Left colon (tissue), 2 donors: ENCODE measurements around the gene SHOC1. TPM values are rescaled to one million over a fixed set of nuclear protein-coding genes. Genes with fewer than 3 reads are reported as not detected.

Experiments used
- total RNA-seq, 2 donors: library from RNA; stranded (reverse); fragmentation: NEBNext Ultra II Directional; extraction: Animal tissue kit (Norgen Biotek cat#: 25700); gene quantifications; one replicate each; pipeline ENCODE4 v1.2.1, GENCODE V29; 2021
- donor health status: DM: no; HTN: no; CAD: no.
- donor health status: DM: yes; HTN: yes; CAD: no.

The SHOC1 gene
- total RNA-seq, 2 donors from 2014 or later = not detected

Other genes starting within 250 kb of the SHOC1 start
- gene PTGR1, start 195.3 kb downstream of the SHOC1 start, total RNA-seq = 10 to 100 TPM; 44.8 to 49.2 TPM
- 1 to 10 TPM; 6.9 to 8.7 TPM for gene DNAJC25, start 163.6 kb downstream of the SHOC1 start, total RNA-seq
- 10 to 100 TPM; 17.7 to 25.8 TPM for gene GNG10, start 133.3 kb downstream of the SHOC1 start, total RNA-seq
- 10 to 100 TPM; 32.3 to 49.2 TPM for gene UGCG, start 101.9 kb upstream of the SHOC1 start, total RNA-seq